ENCODE data around the gene CYP2S1. TPM values are rescaled to one million over a fixed set of nuclear protein-coding genes. Genes with fewer than 3 reads are reported as not detected.

The CYP2S1 gene
- polyA plus RNA-seq, 4 donors, result 33.7 to 76.7 (median 59.4) TPM

DNA sequence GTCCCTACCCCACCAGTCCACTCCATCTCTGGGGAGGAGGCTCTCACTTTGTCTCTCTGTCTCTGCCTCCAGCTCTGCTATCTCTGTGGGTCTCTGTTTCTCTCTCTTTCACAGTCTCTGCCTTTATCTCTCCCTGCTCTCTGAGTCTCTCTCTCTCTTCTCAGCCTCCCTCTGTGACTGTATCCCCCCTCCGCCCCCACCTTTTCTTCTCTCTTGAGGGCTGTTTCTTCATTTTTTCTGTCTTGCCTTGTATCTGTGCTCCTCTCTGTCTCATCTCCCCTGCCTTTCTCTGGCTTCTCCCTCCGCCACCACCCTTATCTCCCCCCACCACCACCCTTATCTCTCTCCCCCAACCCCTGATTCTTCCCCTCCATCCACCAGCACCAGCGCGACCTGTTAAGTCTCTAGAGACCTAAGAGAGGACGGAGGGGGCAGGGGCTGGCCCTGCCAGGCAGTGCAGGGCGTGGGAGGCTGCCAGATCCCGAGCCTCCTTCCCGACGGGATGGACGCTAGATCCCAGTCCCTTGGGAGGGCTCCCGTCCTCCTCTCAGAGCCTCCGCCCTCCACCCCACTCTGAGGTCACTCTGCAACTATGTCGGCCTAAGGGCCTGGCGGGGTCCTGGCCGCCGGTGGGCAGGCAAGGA lies 27.0 kb downstream of the CYP2S1 start:
- peak overlapping the region; percentile 11 to 88 (median 22) for H3K27ac ChIP-seq (ENCODE audit: low read depth in 1 of 3, low read length in 2 of 3)
- 28 to 36% (median 35%) methylated on average over 15 to 16 of the region's 16 CpGs for WGBS, 3 donors
- DNase-seq (no peak), FAIRE-seq (no peak)
- peak overlapping the region in 2 of 3 donors; percentile 38 to 53 for H3K4me3 ChIP-seq (ENCODE audit: low read depth in 1 of 3, low read length in 3 of 3)
- peaks cover 0 to 22% (median 0%) of the 10 kb centered on the region in 3 donors for H3K27me3 ChIP-seq (ENCODE audit: control insufficient read depth in 3 of 3, insufficient read depth in 3 of 3, low read length in 3 of 3)
- peaks cover 0 to 8% (median 0%) of the 10 kb centered on the region in 3 donors for H3K4me1 ChIP-seq (ENCODE audit: control insufficient read depth in 3 of 3, insufficient read depth in 2 of 3, low read depth in 1 of 3, low read length in 2 of 3)
- H3K9me3 ChIP-seq (ENCODE audit: control insufficient read depth in 2 of 2, insufficient read depth in 1 of 2, low read depth in 1 of 2, low read length in 1 of 2), result no peaks in the 10 kb centered on the region
- H3K36me3 ChIP-seq (ENCODE audit: control insufficient read depth in 3 of 3, insufficient read depth in 2 of 3, low read depth in 1 of 3, low read length in 3 of 3), result peaks cover 0 to 21% (median 0%) of the 10 kb centered on the region in 3 donors

DNA sequence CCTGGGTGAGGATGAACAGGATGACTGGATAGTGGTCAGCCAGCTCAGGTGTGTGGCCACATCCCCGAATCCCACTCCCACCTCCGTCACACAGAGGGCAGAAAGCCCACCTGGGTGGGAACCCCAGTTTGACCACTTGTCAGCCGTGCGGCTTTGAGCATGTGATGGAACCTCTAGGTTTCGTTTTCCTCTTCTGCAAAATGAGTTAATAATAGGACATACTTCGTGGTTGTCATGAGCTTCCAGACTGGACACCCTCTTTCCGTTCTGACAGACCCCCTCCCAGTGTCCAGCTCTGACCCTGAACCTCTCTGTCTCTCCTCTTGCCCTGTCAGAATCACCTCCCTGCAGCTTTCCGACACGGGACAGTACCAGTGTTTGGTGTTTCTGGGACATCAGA lies 27.8 kb downstream of the CYP2S1 start:
- peaks cover 0 to 22% (median 0%) of the 10 kb centered on the region in 3 donors for H3K27me3 ChIP-seq (ENCODE audit: control insufficient read depth in 3 of 3, insufficient read depth in 3 of 3, low read length in 3 of 3)
- H3K9me3 ChIP-seq (ENCODE audit: control insufficient read depth in 2 of 2, insufficient read depth in 1 of 2, low read depth in 1 of 2, low read length in 1 of 2), result no peaks in the 10 kb centered on the region
- WGBS, 3 donors, result 46 to 60% (median 54%) methylated on average over 9 of the region's 9 CpGs
- no peak for FAIRE-seq
- H3K4me1 ChIP-seq (ENCODE audit: control insufficient read depth in 3 of 3, insufficient read depth in 2 of 3, low read depth in 1 of 3, low read length in 2 of 3), result peaks cover 0 to 11% (median 0%) of the 10 kb centered on the region in 3 donors
- H3K27ac ChIP-seq (ENCODE audit: low read depth in 1 of 3, low read length in 2 of 3), result peak overlapping the region in 1 of 3 donors; percentile 88
- H3K36me3 ChIP-seq (ENCODE audit: control insufficient read depth in 3 of 3, insufficient read depth in 2 of 3, low read depth in 1 of 3, low read length in 3 of 3), result peaks cover 0 to 21% (median 0%) of the 10 kb centered on the region in 3 donors
- H3K4me3 ChIP-seq (ENCODE audit: low read depth in 1 of 3, low read length in 3 of 3), result peak overlapping the region in 1 of 3 donors; percentile 53
- DNase-seq, result no peak

DNA sequence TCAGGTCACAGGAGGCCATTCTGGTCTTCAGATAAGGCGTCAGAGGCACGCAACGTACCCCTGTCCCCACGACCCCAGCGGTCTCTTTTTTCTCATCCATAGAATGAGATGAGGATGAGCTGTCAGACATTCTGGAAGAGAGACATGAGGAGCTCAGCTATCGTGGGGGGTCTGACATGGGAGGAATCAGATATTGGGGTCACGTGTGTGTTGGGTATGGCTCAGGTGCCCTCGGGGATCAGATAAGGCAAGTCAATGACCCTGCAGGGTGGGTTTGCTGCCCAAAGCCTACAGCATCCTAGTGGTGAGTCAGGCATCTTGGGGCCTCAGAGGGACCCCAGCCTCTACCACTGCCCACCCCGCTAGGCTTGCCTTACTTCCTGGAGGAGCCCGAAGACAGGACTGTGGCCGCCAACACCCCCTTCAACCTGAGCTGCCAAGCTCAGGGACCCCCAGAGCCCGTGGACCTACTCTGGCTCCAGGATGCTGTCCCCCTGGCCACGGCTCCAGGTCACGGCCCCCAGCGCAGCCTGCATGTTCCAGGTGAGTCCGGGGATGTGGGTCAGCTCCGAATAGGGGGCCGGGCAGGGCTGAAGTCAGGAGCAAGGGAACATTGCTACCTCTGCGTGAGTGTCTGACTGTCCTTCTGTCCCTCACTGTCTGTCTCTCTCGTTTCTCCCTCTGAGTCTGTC lies 28.6 kb downstream of the CYP2S1 start:
- H3K9me3 ChIP-seq (ENCODE audit: control insufficient read depth in 2 of 2, insufficient read depth in 1 of 2, low read depth in 1 of 2, low read length in 1 of 2), result no peaks in the 10 kb centered on the region
- no peak overlapping the region for H3K4me3 ChIP-seq (ENCODE audit: low read depth in 1 of 3, low read length in 3 of 3)
- H3K4me1 ChIP-seq (ENCODE audit: control insufficient read depth in 3 of 3, insufficient read depth in 2 of 3, low read depth in 1 of 3, low read length in 2 of 3), result peaks cover 0 to 14% (median 0%) of the 10 kb centered on the region in 3 donors
- WGBS, 3 donors, result 80 to 89% (median 89%) methylated on average over 20 of the region's 20 CpGs
- DNase-seq (no peak), FAIRE-seq (no peak)
- peaks cover 0 to 22% (median 0%) of the 10 kb centered on the region in 3 donors for H3K27me3 ChIP-seq (ENCODE audit: control insufficient read depth in 3 of 3, insufficient read depth in 3 of 3, low read length in 3 of 3)
- peaks cover 0 to 21% (median 0%) of the 10 kb centered on the region in 3 donors for H3K36me3 ChIP-seq (ENCODE audit: control insufficient read depth in 3 of 3, insufficient read depth in 2 of 3, low read depth in 1 of 3, low read length in 3 of 3)
- peak overlapping the region in 1 of 3 donors; percentile 19 for H3K27ac ChIP-seq (ENCODE audit: low read depth in 1 of 3, low read length in 2 of 3)

DNA sequence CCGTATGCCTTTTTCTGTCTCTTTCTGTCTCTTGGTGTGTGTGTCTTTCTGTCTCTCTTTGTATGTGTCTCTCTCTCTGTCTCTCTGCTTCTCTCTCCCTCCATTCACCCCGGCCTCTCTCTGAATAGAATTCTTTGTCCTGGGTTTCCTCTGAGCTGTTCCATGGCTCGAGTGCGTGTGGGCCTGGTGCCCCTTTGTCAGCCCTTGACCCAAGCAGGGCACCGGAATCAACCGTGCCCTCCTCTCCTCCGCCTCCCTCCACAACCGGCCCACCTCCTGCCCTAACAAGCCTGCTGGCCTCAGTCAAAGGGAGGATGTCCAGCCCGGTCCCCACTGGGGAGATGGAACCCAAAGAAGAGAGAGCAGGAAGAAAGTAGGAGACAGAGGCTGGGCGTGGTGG lies 29.2 kb downstream of the CYP2S1 start:
- H3K9me3 ChIP-seq (ENCODE audit: control insufficient read depth in 2 of 2, insufficient read depth in 1 of 2, low read depth in 1 of 2, low read length in 1 of 2), result no peaks in the 10 kb centered on the region
- DNase-seq, result no peak
- H3K4me1 ChIP-seq (ENCODE audit: control insufficient read depth in 3 of 3, insufficient read depth in 2 of 3, low read depth in 1 of 3, low read length in 2 of 3), result peaks cover 0 to 19% (median 0%) of the 10 kb centered on the region in 3 donors
- no peak overlapping the region for H3K4me3 ChIP-seq (ENCODE audit: low read depth in 1 of 3, low read length in 3 of 3)
- FAIRE-seq, result no peak
- H3K27ac ChIP-seq (ENCODE audit: low read depth in 1 of 3, low read length in 2 of 3), result peak overlapping the region in 1 of 3 donors; percentile 19
- H3K27me3 ChIP-seq (ENCODE audit: control insufficient read depth in 3 of 3, insufficient read depth in 3 of 3, low read length in 3 of 3), result peaks cover 0 to 22% (median 0%) of the 10 kb centered on the region in 3 donors
- H3K36me3 ChIP-seq (ENCODE audit: control insufficient read depth in 3 of 3, insufficient read depth in 2 of 3, low read depth in 1 of 3, low read length in 3 of 3), result peaks cover 0 to 21% (median 0%) of the 10 kb centered on the region in 3 donors
- WGBS, 3 donors, result 78 to 84% (median 82%) methylated on average over 10 of the region's 10 CpGs

DNA sequence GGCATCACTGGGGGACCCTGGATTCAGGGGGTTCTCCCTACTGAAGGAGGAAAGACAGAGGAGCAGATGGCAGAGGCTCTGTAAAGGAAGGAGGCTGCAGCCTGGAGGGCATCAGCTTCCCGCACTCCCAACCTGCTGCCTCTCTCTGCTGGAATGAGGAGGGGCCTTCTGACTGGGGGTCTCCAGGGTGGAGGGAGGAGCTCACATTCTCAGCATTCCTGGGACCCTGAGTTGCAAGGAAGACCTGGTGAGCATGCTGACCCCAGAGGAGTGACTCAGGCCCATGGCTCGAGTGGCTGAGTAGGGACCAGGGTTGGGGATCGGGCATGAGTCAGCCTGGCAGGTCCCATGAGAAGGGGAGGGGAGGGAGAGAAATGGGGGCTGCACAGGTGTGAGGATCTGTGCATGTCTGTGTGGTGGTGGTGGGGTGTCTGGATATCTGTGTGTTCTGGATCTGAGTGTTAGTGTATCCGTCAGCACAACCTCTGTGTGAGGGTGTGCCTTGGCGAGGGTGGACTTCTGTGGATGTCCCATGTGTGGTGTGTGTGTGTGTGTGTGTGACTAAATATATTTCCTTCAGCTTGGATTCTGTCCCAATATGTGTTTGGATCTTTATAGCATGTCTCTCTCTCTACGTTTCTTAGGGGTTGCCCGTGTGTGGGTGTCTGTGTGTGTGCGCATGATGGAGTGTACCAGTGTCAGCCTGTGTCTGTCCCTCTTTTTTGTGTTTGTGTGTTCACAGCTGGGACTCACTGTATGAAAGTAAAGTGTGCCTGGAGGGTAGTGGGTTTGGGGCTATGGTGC lies 30.6 kb downstream of the CYP2S1 start:
- Histone ChIP-seq H3K36me3 (ENCODE audit: control insufficient read depth in 3 of 3, insufficient read depth in 2 of 3, low read depth in 1 of 3, low read length in 3 of 3) (peaks cover 0 to 21% (median 0%) of the 10 kb centered on the region in 3 donors), H3K9me3 (ENCODE audit: control insufficient read depth in 2 of 2, insufficient read depth in 1 of 2, low read depth in 1 of 2, low read length in 1 of 2) (no peaks in the 10 kb centered on the region), H3K4me1 (ENCODE audit: control insufficient read depth in 3 of 3, insufficient read depth in 2 of 3, low read depth in 1 of 3, low read length in 2 of 3) (peaks cover 0 to 21% (median 0%) of the 10 kb centered on the region in 3 donors), H3K27ac (ENCODE audit: low read depth in 1 of 3, low read length in 2 of 3) (peak overlapping the region in 1 of 3 donors; percentile 1), H3K27me3 (ENCODE audit: control insufficient read depth in 3 of 3, insufficient read depth in 3 of 3, low read length in 3 of 3) (peaks cover 0 to 22% (median 0%) of the 10 kb centered on the region in 3 donors), H3K4me3 (ENCODE audit: low read depth in 1 of 3, low read length in 3 of 3) (no peak overlapping the region)
- DNase-seq, result no peak
- WGBS, 3 donors, result 56 to 60% (median 59%) methylated on average over 8 of the region's 8 CpGs
- FAIRE-seq, result no peak

DNA sequence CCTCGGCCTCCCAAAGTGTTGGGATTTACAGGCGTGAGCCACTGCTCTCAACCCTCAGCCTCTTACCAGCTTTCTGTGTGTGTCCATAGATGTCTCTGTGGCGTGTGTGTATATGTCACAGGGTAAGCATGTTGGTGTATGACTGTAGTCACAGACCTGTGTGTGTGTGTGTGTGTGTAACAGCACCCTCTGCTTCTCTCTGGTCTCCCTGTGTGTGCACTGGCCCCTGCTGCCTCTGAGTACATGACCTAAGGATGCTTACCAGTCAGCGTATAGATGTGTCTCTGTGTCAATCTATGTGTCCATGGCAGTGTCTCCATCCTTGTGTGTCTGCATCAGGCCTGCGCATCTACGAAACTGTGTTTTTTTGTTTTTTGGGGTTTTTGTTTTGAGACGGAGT lies 31.6 kb downstream of the CYP2S1 start:
- WGBS, 3 donors, result 89 to 91% (median 91%) methylated on average over 7 of the region's 7 CpGs
- FAIRE-seq, result no peak

DNA sequence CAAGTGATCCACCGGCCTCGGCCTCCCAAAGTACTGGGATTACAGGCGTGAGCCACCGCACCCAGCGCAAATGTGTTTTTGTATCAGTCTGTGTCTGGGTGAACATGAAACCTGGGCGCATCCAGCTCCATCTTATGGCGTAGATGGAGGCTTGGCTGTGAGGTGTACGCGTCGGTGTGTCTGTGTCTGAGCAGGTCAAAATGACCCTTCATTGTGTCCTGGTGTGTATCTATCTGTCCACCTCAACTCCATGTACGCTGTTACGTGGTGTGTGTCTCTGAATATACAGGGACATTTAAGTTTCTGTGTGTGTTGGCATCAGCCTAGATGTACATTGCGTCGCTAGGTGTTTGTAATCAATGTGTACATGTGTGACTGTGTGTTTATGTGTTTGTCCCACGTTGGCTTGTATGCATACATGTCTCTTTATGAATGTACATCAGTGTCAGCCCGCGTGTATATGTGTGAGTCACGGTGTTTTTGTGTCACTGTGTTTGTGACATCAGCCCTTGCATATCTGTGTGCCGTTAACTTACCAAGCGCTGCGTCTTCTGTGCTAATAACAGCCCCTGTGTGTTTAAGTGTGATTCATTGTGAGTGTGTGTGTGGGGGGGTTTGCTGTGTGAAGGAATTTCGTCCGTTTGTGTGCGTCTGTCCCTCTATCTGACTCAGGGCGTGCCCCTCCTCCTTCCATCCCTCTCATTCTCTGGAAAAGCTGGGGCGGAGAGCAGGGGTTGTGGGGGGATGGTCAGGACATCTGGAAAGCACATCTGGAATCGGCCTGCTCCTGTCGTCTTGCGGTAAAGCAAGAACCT lies 32.4 kb downstream of the CYP2S1 start:
- H3K27me3 ChIP-seq (ENCODE audit: control insufficient read depth in 3 of 3, insufficient read depth in 3 of 3, low read length in 3 of 3), result peaks cover 0 to 6% (median 0%) of the 10 kb centered on the region in 3 donors
- H3K27ac ChIP-seq (ENCODE audit: low read depth in 1 of 3, low read length in 2 of 3), result peak overlapping the region; percentile 45 to 87 (median 84)
- WGBS, 3 donors, result 49 to 52% (median 52%) methylated on average over 29 of the region's 29 CpGs
- peak overlapping the region in 2 of 3 donors; percentile 49 to 52 for H3K4me3 ChIP-seq (ENCODE audit: low read depth in 1 of 3, low read length in 3 of 3)
- FAIRE-seq (no peak), DNase-seq (peak; percentile 24 to 80)
- H3K36me3 ChIP-seq (ENCODE audit: control insufficient read depth in 3 of 3, insufficient read depth in 2 of 3, low read depth in 1 of 3, low read length in 3 of 3), result peaks cover 0 to 19% (median 0%) of the 10 kb centered on the region in 3 donors
- no peaks in the 10 kb centered on the region for H3K9me3 ChIP-seq (ENCODE audit: control insufficient read depth in 2 of 2, insufficient read depth in 1 of 2, low read depth in 1 of 2, low read length in 1 of 2)
- H3K4me1 ChIP-seq (ENCODE audit: control insufficient read depth in 3 of 3, insufficient read depth in 2 of 3, low read depth in 1 of 3, low read length in 2 of 3), result peaks cover 0 to 16% (median 0%) of the 10 kb centered on the region in 3 donors

More for the DNA sequence above, 31.6 kb downstream of the CYP2S1 start:
- Histone ChIP-seq H3K4me3 (ENCODE audit: low read depth in 1 of 3, low read length in 3 of 3) (no peak overlapping the region), H3K4me1 (ENCODE audit: control insufficient read depth in 3 of 3, insufficient read depth in 2 of 3, low read depth in 1 of 3, low read length in 2 of 3) (peaks cover 0 to 16% (median 0%) of the 10 kb centered on the region in 3 donors), H3K27ac (ENCODE audit: low read depth in 1 of 3, low read length in 2 of 3) (peak overlapping the region in 1 of 3 donors; percentile 18), H3K27me3 (ENCODE audit: control insufficient read depth in 3 of 3, insufficient read depth in 3 of 3, low read length in 3 of 3) (peaks cover 0 to 14% (median 0%) of the 10 kb centered on the region in 3 donors), H3K9me3 (ENCODE audit: control insufficient read depth in 2 of 2, insufficient read depth in 1 of 2, low read depth in 1 of 2, low read length in 1 of 2) (no peaks in the 10 kb centered on the region), H3K36me3 (ENCODE audit: control insufficient read depth in 3 of 3, insufficient read depth in 2 of 3, low read depth in 1 of 3, low read length in 3 of 3) (peaks cover 0 to 21% (median 0%) of the 10 kb centered on the region in 3 donors)
- no peak for DNase-seq

Measured in small intestine (tissue), 7 donors.